Activated CD8-positive, alpha-beta memory T cell treated with anti-CD3 and anti-CD28 coated beads for 48 hours (primary cell): ENCODE data around the gene HOXD8.

Experiments used
- DNase-seq, 3 experiments: peaks; one replicate each; pipeline ENCODE4 v3.0.0-alpha.2; 2020; ENCODE audit warnings: low read depth in 2 of 3, low spot score in 2 of 3

The HOXD8 gene

GRCh38 chr2:176172007-176172894 lies 42.7 kb downstream of the HOXD8 start:
- no peak for DNase-seq

GRCh38 chr2:176172895-176173566 lies 43.5 kb downstream of the HOXD8 start:
- DNase-seq = no peak

GRCh38 chr2:176173567-176174381 lies 44.3 kb downstream of the HOXD8 start:
- DNase-seq = no peak

GRCh38 chr2:176174382-176174823 lies 44.9 kb downstream of the HOXD8 start:
- DNase-seq = no peak

- no peak for DNase-seq
Measured at GRCh38 chr2:176174824-176175708, 45.6 kb downstream of the HOXD8 start.

GRCh38 chr2:176175709-176176607 lies 46.5 kb downstream of the HOXD8 start:
- no peak for DNase-seq

GRCh38 chr2:176177580-176178037 lies 48.1 kb downstream of the HOXD8 start:
- DNase-seq = no peak

GRCh38 chr2:176178038-176178756 lies 48.7 kb downstream of the HOXD8 start:
- no peak for DNase-seq

- DNase-seq = no peak
Measured at GRCh38 chr2:176178757-176179295, 49.3 kb downstream of the HOXD8 start.

GRCh38 chr2:176181551-176181950 lies 52.0 kb downstream of the HOXD8 start:
- no peak for DNase-seq
